Measurements from ENCODE around the gene OR2T6.
"Not testable (repeated sequence)": the region's sequence is repeated elsewhere in the genome, so short reads cannot be mapped to it uniquely, and the experiment has no call there.

DNA sequence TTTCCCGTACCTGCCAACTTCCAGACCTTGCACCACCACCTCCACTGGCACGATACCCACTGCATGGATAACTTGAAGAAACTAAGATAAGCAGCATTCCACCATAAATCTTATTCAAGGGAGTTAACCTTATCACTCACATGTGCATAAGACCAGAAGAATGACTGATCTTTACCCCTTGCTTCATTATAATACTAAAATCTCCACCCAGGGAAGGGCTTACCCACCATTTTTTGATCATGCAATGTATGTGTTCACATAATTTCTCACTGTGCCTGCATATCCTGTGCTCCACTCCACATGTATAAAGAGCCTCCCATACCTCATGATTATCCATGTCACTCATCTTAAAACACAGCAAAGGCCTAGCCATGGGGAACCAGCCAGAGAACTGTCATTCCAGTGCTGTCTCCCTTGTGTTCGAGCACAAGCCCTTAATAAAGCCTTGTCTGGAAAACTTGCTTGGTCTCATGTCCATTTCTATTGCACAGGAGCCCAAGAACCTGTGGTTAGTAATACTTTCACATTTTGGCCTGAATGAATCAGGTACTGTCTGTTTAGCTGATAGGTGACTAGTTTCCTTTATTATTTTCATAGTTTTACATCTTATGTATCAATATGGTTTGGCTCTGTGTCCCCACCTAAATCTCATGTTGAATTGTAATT, 52.1 kb downstream of the OR2T6 start:
- TF ChIP-seq CTCF (IDR thresholded peaks at IDR 0.05); POLR2A (IDR thresholded peaks at IDR 0.05; ENCODE audit: low read depth): not testable (repeated sequence)
